Germinal center (tissue), 1 donor: ENCODE measurements around the gene NEB.
"Not testable (repeated sequence)": the region's sequence is repeated elsewhere in the genome, so short reads cannot be mapped to it uniquely, and the experiment has no call there.

Experiments used
- DNase-seq: peaks from one replicate; pipeline ENCODE4 v3.0.0; 2012; ENCODE audit warnings: mixed read lengths, low spot score

The NEB gene

DNA sequence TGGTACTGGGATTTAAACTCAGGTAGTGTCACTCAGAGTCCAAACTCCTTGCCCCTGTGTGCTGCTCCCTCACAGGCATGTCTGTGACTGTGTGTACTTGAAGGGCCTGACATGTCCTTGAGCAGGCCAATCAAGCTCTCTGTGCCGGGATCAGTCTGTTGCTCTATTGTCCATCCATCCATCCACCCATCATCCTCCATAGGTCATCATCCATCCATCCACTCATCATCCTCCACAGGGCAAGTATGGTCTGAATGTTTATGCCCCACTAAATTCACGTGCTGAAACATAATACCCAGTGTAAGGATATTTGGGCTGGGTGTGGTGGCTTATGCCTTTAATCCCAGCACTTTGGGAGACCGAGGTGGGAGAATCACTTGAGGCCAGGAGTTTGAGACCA, 24.5 kb upstream of the NEB start:
- DNase-seq, result no peak

DNA sequence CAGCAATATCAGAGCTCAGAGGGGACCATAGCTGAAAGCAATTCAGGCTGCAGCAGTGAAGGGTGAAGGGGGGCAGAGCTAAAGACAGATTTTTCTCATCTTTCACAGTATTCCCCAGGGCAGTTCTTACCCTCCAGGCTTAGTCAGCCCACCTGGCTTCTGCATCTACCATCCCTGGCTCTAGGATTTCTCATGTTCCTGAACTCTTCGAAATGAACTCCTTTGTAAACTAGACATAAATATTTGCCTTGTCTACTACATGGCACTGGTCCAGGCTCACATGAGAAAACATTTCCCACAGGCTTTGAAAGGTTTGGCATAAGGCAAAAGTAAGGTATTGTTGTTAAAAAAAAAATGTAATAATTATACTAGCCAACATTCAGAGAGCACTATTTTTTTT, 23.6 kb upstream of the NEB start:
- DNase-seq, result no peak

DNA sequence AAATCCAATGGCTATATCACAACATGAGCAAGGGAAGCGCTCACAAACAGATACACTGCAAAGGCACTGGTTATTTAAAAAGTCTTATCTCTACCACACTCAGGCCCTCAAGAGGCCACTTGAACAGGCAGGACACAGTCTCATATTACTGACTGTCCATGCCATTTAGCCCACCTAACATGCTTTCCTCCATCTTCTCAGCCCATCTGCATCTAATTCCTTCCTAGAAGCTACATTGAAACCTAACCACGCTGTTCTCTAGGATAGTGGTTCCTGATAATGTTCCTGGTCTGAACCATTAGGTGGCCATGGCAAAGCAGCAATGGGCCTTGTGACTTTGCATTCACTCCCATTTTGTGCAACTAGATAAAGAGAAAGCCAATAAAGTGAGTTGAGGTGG, 22.5 kb upstream of the NEB start:
- no peak for DNase-seq

DNA sequence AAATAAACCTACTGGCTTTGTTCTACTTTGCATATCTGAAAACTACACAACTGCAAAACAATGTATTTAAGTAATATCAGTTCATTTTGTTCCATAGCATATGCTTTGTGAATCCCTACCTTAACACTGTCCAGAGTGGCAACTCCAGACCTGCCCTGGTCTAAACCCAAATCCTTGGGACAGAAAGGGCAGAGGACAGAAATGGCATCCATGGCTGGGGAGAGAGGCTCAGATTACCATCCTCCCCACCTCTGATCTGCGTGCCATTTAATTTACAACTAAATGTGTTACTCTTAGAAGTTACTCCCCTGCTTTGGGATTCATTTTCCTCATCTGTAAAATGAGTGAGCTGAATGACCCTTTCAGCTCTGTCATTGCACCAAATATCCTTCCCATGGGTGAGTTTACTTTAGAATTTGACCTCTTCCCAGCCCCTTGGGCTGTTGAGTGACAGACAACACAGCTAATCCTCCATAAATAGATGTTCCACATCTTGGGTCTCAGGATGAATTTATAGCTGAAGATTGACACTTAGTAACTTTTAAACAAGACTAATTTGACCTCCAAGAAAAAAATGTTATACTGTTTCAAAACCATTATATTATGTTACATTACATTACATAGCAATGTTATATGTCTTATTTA, 20.1 kb upstream of the NEB start:
- no peak for DNase-seq

DNA sequence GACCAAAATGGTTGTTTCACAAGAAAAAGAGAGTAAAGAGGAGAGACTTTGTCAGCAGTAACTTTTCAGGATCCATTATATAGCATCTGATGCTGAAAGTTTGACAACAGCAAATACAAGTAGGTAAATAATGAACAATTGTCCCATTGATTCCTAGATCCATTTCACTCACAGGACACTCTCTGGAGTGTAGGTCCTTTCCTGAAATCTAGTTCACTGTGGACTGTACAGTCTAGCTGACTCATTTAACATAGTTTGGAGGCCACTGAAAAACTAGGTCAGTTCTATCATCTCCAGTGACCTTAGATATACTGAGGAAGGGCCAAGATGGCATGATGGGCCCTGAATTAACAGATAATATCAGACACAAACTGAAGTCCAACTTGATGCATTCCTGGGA, 19.3 kb upstream of the NEB start:
- DNase-seq, result no peak

DNA sequence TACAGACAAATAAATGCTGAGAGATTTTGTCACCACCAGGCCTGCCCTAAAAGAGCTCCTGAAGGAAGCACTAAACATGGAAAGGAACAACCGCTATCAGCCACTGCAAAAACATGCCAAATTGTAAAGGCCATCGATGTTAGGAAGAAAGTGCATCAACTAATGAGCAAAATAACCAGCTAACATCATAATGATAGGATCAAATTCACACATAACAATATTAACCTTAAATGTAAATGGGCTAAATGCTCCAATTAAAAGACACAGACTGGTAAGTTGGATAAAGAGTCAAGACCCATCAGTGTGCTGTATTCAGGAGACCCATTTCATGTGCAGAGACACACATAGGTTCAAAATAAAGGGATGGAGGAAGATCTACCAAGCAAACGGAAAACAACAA, 11.0 kb upstream of the NEB start:
- DNase-seq, result not testable (repeated sequence)

DNA sequence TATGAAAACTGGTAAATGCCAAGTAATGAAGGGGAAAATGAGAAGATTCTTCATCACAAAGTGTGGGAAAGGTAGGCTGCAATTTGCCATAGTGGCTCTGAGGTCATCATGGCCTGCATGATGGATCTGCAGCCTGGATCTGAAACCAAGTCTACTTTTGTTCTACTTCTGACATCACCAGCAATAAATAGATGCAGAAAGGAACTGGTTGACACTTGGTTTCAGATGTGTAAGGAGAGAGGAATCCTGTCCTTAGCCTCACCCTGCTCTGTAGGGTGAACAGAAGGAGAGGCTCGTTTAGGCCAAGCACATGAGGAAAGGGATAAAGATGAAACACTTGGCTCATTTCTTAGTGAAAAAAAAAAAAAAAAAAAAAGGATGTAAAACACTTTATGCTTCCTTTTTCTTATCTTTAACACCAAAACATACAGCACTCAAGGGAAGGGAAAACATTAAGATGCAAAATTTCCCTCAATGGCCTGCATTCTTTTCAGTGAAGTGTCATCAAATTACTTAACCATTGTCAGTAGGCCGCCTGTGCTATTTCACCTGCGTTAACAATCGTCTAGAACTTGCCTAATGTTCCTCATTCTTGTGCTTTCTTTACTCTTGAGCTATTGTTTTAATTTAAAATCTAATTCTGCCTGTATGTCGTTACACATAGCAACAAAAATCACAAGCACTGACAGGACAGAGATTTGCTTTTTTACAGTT, 3.9 kb downstream of the NEB start:
- no peak for DNase-seq

DNA sequence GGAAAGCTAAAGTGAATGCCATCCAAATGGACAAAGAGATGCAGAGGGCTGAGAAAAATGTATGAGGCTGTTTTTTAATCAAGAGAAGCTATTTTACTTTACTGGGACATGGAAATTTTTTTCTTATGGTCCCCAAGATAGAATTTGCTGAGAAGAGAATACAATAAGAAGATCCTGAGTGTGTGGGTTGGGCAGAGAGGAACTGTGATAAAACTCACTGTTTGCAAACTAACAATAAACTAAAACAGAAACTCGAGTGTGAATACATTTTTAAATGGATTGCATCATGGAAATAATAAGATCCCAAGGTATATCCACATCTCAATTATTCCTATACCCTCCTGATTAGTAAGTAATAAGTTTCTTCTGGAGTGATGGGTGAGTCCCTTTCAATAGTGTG, 4.4 kb downstream of the NEB start:
- DNase-seq, result no peak

DNA sequence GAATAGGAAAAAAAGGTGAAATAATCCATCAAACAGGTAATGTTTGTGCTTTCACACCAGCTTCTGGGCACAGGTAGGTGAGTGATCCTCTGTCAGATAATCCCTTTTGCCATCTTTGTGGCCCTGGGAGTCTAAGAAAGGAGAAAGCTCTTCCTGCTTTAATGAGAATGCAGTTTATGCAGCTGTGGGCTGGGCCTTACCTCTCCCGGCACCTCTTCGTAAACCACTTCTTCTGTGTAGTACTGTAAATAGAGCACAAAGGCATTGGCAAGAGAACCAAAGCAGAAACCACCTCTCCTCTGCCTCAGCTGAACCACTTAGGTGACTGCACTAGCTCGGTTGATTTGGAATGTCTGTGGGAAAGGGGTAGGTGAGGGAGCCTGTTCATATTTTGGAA, 4.9 kb downstream of the NEB start:
- DNase-seq, result no peak

DNA sequence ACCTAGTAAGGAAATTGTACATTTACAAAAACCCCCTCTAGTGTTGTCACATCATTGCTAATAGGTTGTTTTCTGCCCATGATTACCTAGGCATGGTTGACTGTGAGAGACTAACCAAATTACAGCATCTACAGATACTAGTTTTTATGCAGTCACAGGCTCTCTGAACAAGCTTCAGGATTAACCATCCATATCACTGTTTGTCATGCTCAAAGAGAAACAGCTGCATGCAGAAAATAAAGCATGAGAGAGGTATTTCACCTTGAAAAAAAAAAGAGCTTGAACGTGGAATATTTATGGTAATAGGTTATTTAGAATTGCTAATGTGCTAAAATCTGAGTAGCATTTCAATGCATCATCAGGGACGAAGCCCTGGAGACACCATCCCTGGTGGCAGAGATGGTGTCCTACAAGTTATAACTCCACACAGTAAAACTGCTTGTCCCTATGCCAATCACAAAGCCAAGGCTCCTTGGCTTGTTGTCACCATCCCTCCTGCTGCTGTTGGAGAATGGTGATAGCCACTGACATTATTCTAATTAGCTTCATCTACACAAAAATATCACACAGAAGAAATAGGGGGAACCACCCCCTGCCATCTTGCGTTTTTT, 5.4 kb downstream of the NEB start:
- DNase-seq, result peak; percentile 9

DNA sequence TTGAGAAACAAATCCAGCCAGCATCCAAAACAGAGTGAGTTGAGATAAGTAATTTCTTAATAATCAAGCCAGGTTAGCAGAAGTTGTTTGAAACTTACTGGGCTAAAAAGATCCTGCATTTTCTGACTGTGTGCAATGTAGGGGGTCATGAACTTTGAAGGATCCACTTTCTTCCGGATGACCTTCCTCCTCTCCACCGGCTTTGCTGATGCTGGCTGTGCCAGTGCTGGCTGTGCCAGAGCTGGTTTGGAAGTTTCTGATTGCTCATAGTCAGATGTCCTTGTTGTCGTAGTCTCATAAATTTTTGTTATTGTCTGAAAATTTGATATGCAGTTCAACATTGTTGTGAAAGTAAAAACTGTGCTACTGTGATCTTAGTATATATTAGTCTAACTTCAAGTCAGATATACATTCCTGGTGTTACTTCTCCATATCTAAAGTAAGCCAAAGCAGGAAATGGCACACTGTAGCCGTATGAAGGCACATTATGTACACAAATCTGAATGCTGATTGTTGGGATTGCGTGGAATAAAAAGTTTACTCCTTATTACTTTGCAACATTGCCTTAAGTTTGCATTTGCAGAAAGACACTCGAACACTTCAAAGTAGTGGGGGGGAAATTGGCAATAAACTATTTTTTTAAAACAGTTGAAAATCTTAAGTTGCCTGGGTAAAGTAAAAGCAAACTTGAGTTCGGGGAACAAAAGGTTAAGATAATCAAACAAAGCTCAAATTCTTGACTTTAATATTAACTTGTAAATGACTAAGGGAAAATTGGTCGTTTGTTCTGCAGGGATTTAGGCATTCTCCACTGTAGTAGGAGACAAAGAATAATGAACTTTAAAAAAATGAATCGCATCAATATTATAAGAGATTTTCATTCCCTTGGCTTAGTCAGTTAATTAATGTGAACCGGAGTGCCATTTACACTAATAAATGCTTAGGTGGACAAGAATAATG, 6.4 kb downstream of the NEB start:
- DNase-seq, result no peak

DNA sequence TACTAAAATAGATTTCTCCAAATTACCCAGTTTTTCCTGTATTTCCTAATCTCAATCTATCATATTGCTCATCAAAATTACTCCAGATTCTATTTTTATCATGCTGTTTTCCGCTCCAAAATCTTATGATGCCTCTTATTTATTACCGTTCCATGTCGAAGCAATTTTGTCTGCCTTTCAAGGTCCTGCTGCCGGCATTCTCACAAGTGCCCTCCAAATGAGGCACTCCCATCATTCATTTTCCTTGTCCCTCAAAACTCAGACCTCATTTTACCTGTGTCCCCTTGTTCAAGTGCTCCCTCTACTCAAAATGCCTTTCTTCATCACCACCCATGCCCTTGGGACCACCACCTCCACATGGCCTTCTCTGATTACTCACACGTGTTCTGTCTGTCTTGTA, 13.1 kb downstream of the NEB start:
- no peak for DNase-seq

DNA sequence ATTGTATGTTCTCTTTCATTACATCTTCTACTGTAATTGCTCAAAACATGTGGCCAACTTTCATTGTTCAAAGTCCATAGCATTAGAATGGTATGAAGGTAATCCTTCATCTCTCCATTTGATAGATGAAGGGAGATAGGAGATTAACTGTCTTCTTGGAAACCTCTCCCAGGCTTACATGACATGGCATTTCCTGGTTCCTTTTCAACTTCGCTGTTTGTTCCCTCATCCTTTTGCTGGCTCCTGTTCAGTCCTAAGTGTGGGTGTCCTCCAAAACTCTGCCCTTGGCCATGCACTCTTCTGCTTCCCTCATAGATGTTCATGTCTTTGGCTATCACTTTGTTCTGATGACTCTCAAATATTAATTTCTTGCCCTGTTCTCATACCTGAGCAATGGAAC, 13.8 kb downstream of the NEB start:
- no peak for DNase-seq

DNA sequence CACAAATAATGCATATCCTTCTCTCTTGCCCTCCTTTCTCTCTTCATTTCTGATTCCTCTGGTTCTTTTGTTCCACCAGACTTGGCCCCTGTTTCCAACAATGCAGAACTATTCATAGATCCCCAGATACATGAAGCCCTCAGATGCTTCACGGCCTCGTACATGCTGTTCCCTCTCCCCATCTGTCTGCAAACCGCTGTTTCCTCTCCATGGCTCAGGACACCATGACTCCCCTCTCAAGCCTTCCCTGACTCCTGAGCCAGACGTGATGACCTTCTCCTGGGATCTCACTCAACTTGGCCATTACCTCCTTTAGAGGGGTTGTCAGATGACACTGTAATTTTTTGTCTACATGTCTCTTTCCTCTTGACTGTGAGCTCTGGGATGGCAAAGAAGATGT, 15.5 kb downstream of the NEB start:
- no peak for DNase-seq

DNA sequence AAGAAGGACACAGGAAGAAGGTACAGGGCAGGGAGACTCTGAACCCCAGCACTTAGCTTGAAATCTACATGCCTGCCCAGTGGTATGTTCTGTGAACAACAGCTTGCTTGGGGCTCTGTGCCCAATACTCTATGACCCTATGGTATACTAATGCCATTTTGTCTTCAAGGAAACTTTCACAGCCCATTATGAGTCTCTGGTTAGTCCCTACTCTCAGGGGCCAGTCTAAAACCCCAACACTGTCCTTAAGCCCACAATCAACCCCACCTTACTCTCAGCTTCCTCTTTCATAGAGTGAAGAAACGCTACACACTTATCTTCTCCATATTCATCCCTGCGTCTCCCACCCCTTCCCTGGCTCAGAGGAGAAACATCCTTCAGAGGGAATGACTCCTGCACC, 16.0 kb downstream of the NEB start:
- DNase-seq, result no peak

DNA sequence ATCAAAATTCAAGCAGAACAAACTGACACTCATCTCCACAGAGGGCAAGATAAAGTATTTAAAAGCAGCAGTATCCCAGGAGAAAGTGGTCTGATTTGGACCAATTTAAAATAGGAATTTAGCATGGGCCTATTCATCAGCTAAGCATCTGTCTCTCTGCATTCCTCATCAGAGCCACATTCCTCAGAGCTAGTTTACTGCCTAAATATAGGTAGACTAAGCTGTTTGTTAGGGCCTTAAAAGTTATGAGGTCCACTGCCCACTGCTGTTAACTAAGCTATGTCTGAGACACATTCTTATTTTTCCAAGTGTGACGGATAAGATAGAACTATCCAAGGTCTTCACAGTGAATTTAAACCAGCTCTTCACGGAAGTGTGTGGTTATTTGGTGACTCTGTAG, 17.6 kb downstream of the NEB start:
- DNase-seq, result no peak

DNA sequence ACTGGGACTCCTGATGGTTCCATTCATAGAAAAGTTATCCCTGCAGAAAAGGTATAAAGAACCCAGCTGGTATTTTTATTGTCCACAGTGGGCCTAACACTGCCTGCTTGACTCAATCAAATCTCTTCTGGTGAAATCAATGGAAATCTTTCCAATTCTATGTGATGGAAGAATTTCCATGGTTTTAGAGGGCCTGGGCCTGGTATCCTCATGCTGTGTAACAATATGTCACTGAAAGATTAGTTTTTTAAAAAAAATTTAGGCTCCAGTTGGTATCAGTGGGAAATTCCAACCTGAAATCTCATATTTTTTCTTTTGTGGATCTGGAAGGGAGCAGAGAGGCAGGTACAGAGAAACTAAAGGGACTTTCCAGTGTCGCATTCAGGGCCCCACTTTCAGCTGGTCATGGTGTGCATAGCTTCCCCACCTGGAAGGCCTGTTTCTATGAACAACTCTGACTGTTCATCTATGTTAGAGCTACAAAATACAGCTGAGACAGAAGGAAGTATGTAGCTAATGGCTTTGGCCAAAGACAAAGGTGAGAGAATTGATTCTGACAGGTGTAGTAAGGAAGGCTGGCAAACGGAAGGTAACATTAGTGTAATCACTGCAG, 20.9 kb downstream of the NEB start:
- DNase-seq, result no peak

DNA sequence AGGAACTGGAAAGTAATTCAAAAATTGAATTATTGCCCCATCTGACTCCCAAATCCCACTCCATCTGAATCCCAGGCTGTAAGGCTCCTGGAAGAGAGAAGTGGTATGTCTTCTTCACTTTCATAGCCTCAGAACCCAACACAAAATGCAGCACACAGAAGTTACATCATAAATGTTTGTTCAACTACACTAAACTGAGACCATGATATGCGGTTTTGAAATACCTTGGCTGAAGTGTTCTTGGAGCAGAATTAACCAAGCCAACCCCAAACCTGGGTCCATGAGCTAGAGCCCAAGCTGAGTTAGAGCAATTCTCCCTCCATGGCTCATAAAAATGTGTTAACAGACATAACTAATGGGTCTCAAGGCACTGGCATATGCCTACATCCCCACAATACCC, 23.3 kb downstream of the NEB start:
- DNase-seq, result no peak

DNA sequence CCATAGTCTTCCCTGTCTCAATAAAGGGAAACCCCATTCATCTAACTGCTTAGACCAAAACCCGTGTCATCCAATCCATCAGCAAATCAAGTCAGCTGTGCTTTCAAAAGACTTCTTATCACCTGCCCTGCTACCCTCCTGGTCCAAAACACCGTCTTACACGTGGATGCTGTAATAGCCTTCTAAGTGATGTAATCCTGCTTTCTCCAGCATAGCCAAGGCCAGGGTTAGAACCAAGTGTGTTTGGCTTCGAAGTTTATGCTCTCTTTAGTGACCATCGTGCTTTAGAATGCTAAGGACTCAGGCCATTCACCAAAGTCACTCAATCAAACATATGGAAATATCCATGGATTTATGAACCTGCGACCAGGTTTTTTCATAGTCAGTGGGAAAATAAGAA, 25.5 kb downstream of the NEB start:
- no peak for DNase-seq

DNA sequence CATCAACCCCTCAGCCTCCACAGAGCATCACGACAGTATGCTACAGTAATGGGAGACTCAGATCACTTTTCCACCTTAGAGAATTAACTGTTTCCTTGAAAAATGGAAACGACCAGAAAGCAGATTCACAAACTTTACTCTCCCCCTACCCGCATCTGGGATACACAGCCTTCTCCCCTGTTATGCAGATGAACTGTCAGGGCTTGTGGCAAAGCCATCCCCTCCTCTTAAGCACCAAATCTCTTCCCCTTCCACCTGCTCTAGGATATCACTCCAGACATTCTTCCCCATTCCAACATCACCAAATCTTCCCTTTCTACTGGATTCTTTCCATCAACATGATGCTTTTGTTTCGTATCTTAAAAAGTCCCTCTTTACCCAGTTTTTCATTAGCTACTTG, 26.4 kb downstream of the NEB start:
- DNase-seq, result no peak

DNA sequence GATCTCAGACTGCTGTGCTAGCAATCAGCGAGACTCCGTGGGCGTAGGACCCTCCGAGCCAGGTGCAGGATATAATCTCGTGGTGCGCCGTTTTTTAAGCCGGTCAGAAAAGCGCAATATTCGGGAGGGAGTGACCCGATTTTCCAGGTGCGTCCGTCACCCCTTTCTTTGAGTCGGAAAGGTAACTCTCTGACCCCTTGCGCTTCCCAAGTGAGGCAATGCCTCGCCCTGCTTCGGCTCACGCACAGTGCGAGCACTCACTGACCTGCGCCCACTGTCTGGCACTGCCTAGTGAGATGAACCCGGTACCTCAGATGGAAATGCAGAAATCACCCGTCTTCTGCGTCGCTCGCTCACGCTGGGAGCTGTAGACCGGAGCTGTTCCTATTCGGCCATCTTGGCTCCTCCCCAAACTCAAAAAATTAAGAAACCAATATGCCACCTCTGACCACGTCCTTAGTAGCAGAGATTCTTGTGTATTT, 29.8 kb downstream of the NEB start:
- DNase-seq, result not testable (repeated sequence)

DNA sequence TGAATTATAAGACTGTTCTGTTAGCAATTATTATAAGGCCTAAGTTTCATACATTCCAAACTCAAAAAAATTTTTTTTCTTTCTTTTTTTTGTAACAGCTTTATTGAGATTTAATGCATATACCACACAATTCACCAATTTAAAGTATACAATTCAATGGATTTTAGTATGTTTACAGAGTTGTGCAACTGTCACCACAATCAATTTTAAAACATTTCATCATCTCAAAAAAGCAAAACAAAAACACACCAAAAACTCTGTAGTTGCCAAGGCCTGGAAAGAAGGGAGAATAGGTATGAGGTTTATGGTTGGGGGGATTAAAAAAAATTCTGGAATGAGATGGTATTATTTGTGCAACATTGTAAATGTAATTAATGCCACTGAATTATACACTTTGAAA, 36.1 kb downstream of the NEB start:
- DNase-seq, result not testable (repeated sequence)
